Activated CD4-positive, alpha-beta T cell treated with anti-CD3 and anti-CD28 coated beads for 36 hours (primary cell): ENCODE results near the gene CPO. TPM values are rescaled to one million over a fixed set of nuclear protein-coding genes. Genes with fewer than 3 reads are reported as not detected.

Source experiments
- ATAC-seq: fragments of 200-7000 bp; cut with Tn5 transposase; one replicate; pipeline ENCODE4 v1.10.0; 2021; ENCODE audit warnings: mild to moderate bottlenecking, moderate library complexity
- CTCF ChIA-PET: fragments of 350-600 bp; sonication (Branson Sonifier 250); formaldehyde crosslinking; loops from one replicate; lab custom pipeline; 2021; ENCODE audit warnings: antibody characterized with exemption; lab: Charles Lee
- POLR2A ChIA-PET: fragments of 350-600 bp; sonication (Branson Sonifier 250); formaldehyde crosslinking; loops from one replicate; lab custom pipeline; 2021; ENCODE audit warnings: antibody characterized with exemption, inconsistent platforms; lab: Charles Lee
- DNase-seq: peaks from one replicate; pipeline ENCODE4 v3.0.0-alpha.2; 2020
- H3K27ac Mint-ChIP-seq: one replicate; pipeline ENCODE4 v1.8.0; 2021; ENCODE audit warnings: mixed read lengths
- H3K27me3 Mint-ChIP-seq: one replicate; pipeline ENCODE4 v1.8.0; 2021; ENCODE audit warnings: mixed read lengths
- H3K36me3 Mint-ChIP-seq: one replicate; pipeline ENCODE4 v1.8.0; 2021; ENCODE audit warnings: low read depth, mixed read lengths
- H3K4me1 Mint-ChIP-seq: one replicate; pipeline ENCODE4 v1.8.0; 2021; ENCODE audit warnings: mixed read lengths
- H3K4me3 Mint-ChIP-seq: one replicate; pipeline ENCODE4 v1.8.0; 2021; ENCODE audit warnings: mild to moderate bottlenecking, moderate library complexity, mixed read lengths
- H3K9me3 Mint-ChIP-seq: one replicate; pipeline ENCODE4 v1.8.0; 2021; ENCODE audit warnings: low read depth, mixed read lengths
- intact Hi-C, 2 experiments: fragments of 100-400 bp; cut with DNase I in 1 of 2; cut with micrococcal nuclease in 1 of 2; formaldehyde crosslinking; loops; one replicate each; pipeline versions ENCODE4 v1.14.2 to v1.15.1; 2022 to 2024; cut with DNase I, micrococcal nuclease
- total RNA-seq, 2 experiments: library from RNA; stranded (reverse); gene quantifications; one replicate each; pipeline ENCODE4 v1.2.3, GENCODE V29; 2021

The CPO gene
- not detected for total RNA-seq

DNA sequence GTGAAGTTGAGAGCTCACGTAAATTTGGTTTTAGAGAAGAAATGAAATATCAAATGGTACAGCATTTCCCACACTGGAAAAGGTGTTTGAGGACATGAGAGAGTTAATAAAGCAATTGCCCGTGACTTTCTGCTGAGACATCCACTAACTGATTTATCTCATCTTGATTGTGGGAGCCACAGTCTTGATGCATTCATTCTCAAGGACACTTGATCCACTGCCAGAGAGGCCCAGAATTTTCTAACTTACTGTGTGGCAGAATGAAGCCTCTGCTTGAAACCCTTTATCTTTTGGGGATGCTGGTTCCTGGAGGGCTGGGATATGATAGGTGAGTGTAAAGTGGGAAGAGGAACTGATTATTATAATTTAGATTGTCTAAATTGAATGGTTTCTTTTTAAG, at the start of gene CPO:
Gene CPO, plus strand, starts transcription at position 179 of the 400 bp plus-strand sequence. Its CDS starts 82 bp downstream, at position 261.
- DNase-seq (no peak), ATAC-seq (no peak)
- ChIA-PET POLR2A (no interaction called here), CTCF (interaction anchor here (0.7 kb wide), 1 partner anchor 50 kb away, joined by 3 read pairs; no protein-coding TSS in a partner anchor)
- Mint-ChIP-seq H3K9me3 (no peaks in the 10 kb centered on the region), H3K36me3 (no peaks in the 10 kb centered on the region), H3K27me3 (peaks cover 3% of the 10 kb centered on the region), H3K4me3 (no peak within 1 kb of the TSS), H3K4me1 (no peaks in the 10 kb centered on the region), H3K27ac (no peak within 1 kb of the TSS)
- intact Hi-C loops, result no loop called here

DNA sequence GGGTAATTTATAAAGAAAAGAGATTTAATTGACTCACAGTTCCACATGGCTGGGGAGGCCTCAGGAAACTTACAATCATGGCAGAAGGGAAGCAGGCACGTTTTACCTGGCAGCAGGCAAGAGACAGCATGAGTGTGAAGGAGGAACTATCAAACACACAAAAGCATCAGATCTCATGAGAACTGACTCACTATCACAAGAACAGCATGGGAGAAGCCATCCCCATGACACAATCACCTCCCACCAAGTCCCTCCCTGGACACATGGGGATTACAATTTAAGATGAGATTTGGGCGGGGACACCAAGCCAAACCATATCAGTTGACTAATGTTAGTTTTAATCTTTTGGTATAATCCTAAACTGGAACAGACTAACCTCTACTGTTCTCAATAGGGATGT, 49.1 kb upstream of the CPO start:
- ATAC-seq, result no peak
- H3K27ac Mint-ChIP-seq, result no peak overlapping the region
- intact Hi-C loops, result no loop called here
- DNase-seq, result no peak
- H3K9me3 Mint-ChIP-seq, result peaks cover 2% of the 10 kb centered on the region
- ChIA-PET POLR2A (no interaction called here), CTCF (no interaction called here)
- H3K36me3 Mint-ChIP-seq, result peaks cover 2% of the 10 kb centered on the region
- H3K4me1 Mint-ChIP-seq, result no peaks in the 10 kb centered on the region
- no peak overlapping the region for H3K4me3 Mint-ChIP-seq
- H3K27me3 Mint-ChIP-seq, result no peaks in the 10 kb centered on the region

GRCh38 chr2:206890926-206891325, 48.4 kb upstream of the CPO start:
- H3K4me3 Mint-ChIP-seq, result no peak overlapping the region
- peaks cover 5% of the 10 kb centered on the region for H3K9me3 Mint-ChIP-seq
- H3K27me3 Mint-ChIP-seq, result no peaks in the 10 kb centered on the region
- CTCF ChIA-PET, result no interaction called here
- intact Hi-C loops, result no loop called here
- POLR2A ChIA-PET, result no interaction called here
- H3K4me1 Mint-ChIP-seq, result no peaks in the 10 kb centered on the region
- H3K36me3 Mint-ChIP-seq, result peaks cover 2% of the 10 kb centered on the region
- ATAC-seq (no peak), DNase-seq (no peak)
- H3K27ac Mint-ChIP-seq, result no peak overlapping the region

DNA sequence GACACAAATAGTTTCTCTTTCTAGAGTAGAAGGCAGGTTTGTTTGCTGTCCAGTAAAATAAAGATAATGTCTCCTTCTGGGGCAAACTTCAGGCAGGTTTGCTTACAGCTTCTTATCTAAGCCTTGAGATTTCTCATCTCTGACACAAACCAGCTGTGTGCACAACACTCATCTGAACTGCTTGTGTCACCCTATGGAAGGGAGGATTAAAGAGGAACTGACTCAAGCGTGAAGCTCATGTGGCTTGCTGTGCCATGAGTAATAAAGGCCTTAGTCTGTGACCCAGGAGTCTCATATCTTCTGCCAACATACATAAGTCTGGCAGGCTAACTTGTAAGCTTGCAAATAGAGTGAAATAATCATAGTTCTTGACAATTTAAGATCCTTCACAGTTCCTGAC, 24.2 kb upstream of the CPO start:
- intact Hi-C loops, result no loop called here
- ChIA-PET CTCF (interaction anchor here (0.6 to 1.0 kb wide), 2 partner anchors 12 to 418 kb away, joined by 3 read pairs; no protein-coding TSS in a partner anchor), POLR2A (no interaction called here)
- H3K27me3 Mint-ChIP-seq, result no peaks in the 10 kb centered on the region
- H3K4me1 Mint-ChIP-seq, result no peaks in the 10 kb centered on the region
- peaks cover 2% of the 10 kb centered on the region for H3K9me3 Mint-ChIP-seq
- H3K36me3 Mint-ChIP-seq, result no peaks in the 10 kb centered on the region
- DNase-seq (peak; percentile 31), ATAC-seq (peak; percentile 100)
- H3K27ac Mint-ChIP-seq, result no peak overlapping the region
- no peak overlapping the region for H3K4me3 Mint-ChIP-seq

- POLR2A ChIA-PET, result no interaction called here
- Mint-ChIP-seq H3K27ac (no peak overlapping the region), H3K9me3 (peaks cover 2% of the 10 kb centered on the region), H3K27me3 (no peaks in the 10 kb centered on the region), H3K4me1 (no peaks in the 10 kb centered on the region), H3K36me3 (no peaks in the 10 kb centered on the region), H3K4me3 (no peak overlapping the region)
- CTCF ChIA-PET, result no interaction called here
- intact Hi-C loops, result no loop called here
- DNase-seq (no peak), ATAC-seq (no peak)
Measured at GRCh38 chr2:206918263-206918662, 21.1 kb upstream of the CPO start.

- H3K36me3 Mint-ChIP-seq, result no peaks in the 10 kb centered on the region
- intact Hi-C loops, result no loop called here
- no peak overlapping the region for H3K4me3 Mint-ChIP-seq
- H3K27me3 Mint-ChIP-seq, result no peaks in the 10 kb centered on the region
- no peak overlapping the region for H3K27ac Mint-ChIP-seq
- ATAC-seq, result no peak
- no peaks in the 10 kb centered on the region for H3K9me3 Mint-ChIP-seq
- ChIA-PET CTCF (no interaction called here), POLR2A (no interaction called here)
- no peak for DNase-seq
- no peaks in the 10 kb centered on the region for H3K4me1 Mint-ChIP-seq
Measured at GRCh38 chr2:206920310-206920709, 19.0 kb upstream of the CPO start.

- H3K9me3 Mint-ChIP-seq, result no peaks in the 10 kb centered on the region
- H3K27ac Mint-ChIP-seq, result no peak overlapping the region
- intact Hi-C loops, result no loop called here
- DNase-seq (no peak), ATAC-seq (no peak)
- H3K27me3 Mint-ChIP-seq, result no peaks in the 10 kb centered on the region
- H3K4me3 Mint-ChIP-seq, result no peak overlapping the region
- no peaks in the 10 kb centered on the region for H3K4me1 Mint-ChIP-seq
- no peaks in the 10 kb centered on the region for H3K36me3 Mint-ChIP-seq
- POLR2A ChIA-PET, result no interaction called here
- CTCF ChIA-PET, result interaction anchor here (0.7 kb wide), 1 partner anchor 14 kb away, joined by 3 read pairs; no protein-coding TSS in a partner anchor
Measured at GRCh38 chr2:206920951-206921350, 18.4 kb upstream of the CPO start.

GRCh38 chr2:206921529-206921928, 17.8 kb upstream of the CPO start:
- H3K27me3 Mint-ChIP-seq, result no peaks in the 10 kb centered on the region
- no peak overlapping the region for H3K4me3 Mint-ChIP-seq
- POLR2A ChIA-PET, result no interaction called here
- no peak for ATAC-seq
- H3K27ac Mint-ChIP-seq, result no peak overlapping the region
- intact Hi-C loops, result no loop called here
- CTCF ChIA-PET, result no interaction called here
- no peak for DNase-seq
- H3K9me3 Mint-ChIP-seq, result no peaks in the 10 kb centered on the region
- no peaks in the 10 kb centered on the region for H3K36me3 Mint-ChIP-seq
- no peaks in the 10 kb centered on the region for H3K4me1 Mint-ChIP-seq

DNA sequence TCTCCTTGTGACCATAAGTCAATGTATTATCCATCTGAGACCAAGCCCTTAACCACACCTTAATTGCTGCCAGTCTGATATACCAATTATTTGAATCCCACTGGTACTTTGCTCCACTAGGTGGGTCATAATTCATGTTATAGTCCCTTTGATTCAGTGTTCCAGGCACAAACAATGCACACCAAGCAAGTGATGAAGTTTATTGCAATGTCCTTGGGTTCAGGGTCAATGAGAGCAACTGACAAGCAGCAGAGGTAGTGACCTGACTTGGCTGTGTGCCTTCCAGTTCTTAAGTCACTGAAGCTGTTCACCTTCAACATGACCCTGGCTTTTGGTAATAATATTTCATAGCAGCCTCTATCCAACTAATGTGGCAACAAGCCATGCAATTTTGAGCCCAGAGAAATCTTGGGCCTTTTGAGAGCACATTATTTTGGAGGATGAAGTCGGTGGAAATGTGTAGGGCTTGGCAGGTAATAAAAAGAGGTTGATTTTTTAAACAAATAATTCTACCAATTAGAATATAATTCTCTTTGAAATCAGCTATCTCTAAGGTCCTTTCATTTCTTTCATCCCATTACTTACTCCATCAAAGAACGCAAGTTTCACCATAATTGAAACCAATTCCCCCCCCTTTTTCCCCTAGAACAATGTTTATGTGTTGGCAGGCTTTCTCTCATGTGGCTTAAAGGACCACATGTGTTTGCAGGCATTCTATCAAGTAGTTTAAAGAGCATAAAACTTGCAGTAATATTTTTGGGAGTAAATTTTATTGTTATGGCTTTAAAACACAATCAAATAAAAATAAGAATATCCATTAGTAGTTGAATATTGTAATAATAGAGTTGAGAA, 3.1 kb upstream of the CPO start:
- peaks cover 3% of the 10 kb centered on the region for H3K9me3 Mint-ChIP-seq
- ChIA-PET POLR2A (no interaction called here), CTCF (interaction anchor here (1.5 kb wide), 1 partner anchor 11 kb away, joined by 4 read pairs; no protein-coding TSS in a partner anchor)
- no peaks in the 10 kb centered on the region for H3K36me3 Mint-ChIP-seq
- H3K4me3 Mint-ChIP-seq, result no peak overlapping the region
- H3K27me3 Mint-ChIP-seq, result peaks cover 3% of the 10 kb centered on the region
- no peak for DNase-seq
- intact Hi-C loops, result no loop called here
- H3K4me1 Mint-ChIP-seq, result no peaks in the 10 kb centered on the region
- no peak overlapping the region for H3K27ac Mint-ChIP-seq
- ATAC-seq, result no peak

DNA sequence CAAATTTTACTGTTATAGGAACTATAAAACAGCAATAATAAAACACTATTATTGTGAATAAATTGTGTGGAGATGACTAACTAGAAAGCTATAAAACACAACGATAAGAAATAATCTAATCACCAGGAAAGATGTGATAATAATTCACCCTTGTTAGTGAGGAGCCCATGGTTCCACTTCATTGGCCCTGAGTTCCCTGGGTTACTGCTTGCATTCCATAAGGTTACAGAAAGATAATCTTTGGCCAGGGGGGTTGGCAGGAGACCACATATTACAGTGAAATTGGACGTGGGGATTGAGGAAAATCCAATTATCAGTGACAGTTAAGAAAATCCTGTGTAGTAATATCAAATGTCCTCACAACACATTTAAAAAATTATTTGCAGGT, 2.5 kb upstream of the CPO start:
- Mint-ChIP-seq H3K36me3 (no peaks in the 10 kb centered on the region), H3K27ac (no peak overlapping the region), H3K9me3 (no peaks in the 10 kb centered on the region), H3K27me3 (peaks cover 3% of the 10 kb centered on the region), H3K4me1 (no peaks in the 10 kb centered on the region), H3K4me3 (no peak overlapping the region)
- DNase-seq, result no peak
- ChIA-PET CTCF (no interaction called here), POLR2A (no interaction called here)
- ATAC-seq, result no peak
- intact Hi-C loops, result no loop called here

DNA sequence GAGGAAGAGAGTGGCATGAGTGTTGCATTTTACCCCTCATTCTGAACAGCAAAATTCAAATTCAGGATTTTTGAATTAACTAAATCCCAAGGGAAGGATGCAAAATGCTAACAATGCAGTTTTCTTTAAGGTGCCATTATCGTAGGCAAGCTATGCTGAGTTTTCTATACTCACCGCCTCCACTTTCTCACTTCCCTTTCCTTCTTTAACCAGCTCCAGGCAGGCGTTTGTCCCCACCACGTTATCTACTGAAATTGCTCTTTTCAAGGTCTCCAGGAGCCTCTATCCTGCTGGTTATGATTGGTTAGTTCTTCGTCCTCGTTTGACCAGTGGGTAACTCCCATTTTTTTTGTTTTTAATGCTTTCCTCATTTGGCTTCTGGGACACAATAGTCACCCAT, 1.8 kb upstream of the CPO start:
- no peak for DNase-seq
- ChIA-PET POLR2A (no interaction called here), CTCF (no interaction called here)
- Mint-ChIP-seq H3K27me3 (peaks cover 3% of the 10 kb centered on the region), H3K4me1 (no peaks in the 10 kb centered on the region), H3K4me3 (no peak overlapping the region), H3K9me3 (no peaks in the 10 kb centered on the region), H3K36me3 (no peaks in the 10 kb centered on the region), H3K27ac (no peak overlapping the region)
- no peak for ATAC-seq
- intact Hi-C loops, result no loop called here

DNA sequence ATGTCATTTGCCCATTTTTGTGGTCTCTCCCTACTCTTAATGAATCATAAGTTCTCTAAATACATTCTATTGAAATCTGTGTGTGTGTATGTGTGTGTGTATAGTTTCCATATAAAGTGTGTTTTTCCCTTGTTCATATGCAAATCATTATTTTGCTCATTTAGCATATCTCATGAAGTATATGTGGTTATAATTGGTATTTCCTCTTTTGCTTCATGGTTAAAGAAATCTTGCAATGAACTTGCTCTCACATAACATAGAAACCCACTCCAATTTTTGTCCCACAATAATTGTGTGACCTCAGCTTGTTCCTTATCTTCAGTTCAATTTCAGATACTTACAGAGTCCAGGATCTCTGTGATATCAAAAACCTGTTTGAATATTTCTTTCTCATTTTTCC, 1.2 kb downstream of the CPO start:
- no peak overlapping the region for H3K4me3 Mint-ChIP-seq
- ChIA-PET CTCF (no interaction called here), POLR2A (no interaction called here)
- DNase-seq (no peak), ATAC-seq (no peak)
- H3K4me1 Mint-ChIP-seq, result no peaks in the 10 kb centered on the region
- H3K27ac Mint-ChIP-seq, result no peak overlapping the region
- no peaks in the 10 kb centered on the region for H3K9me3 Mint-ChIP-seq
- intact Hi-C loops, result no loop called here
- H3K36me3 Mint-ChIP-seq, result no peaks in the 10 kb centered on the region
- peaks cover 3% of the 10 kb centered on the region for H3K27me3 Mint-ChIP-seq
